ENCODE data around the gene ITGB6. TPM values are rescaled to one million over a fixed set of nuclear protein-coding genes. Genes with fewer than 3 reads are reported as not detected.

Gene ITGB6, protein sequence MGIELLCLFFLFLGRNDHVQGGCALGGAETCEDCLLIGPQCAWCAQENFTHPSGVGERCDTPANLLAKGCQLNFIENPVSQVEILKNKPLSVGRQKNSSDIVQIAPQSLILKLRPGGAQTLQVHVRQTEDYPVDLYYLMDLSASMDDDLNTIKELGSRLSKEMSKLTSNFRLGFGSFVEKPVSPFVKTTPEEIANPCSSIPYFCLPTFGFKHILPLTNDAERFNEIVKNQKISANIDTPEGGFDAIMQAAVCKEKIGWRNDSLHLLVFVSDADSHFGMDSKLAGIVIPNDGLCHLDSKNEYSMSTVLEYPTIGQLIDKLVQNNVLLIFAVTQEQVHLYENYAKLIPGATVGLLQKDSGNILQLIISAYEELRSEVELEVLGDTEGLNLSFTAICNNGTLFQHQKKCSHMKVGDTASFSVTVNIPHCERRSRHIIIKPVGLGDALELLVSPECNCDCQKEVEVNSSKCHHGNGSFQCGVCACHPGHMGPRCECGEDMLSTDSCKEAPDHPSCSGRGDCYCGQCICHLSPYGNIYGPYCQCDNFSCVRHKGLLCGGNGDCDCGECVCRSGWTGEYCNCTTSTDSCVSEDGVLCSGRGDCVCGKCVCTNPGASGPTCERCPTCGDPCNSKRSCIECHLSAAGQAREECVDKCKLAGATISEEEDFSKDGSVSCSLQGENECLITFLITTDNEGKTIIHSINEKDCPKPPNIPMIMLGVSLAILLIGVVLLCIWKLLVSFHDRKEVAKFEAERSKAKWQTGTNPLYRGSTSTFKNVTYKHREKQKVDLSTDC
- total RNA-seq (not detected), polyA plus RNA-seq (not detected), total RNA-seq (0 to 0.17 (median 0) reads per million in 6 experiments)

DNA sequence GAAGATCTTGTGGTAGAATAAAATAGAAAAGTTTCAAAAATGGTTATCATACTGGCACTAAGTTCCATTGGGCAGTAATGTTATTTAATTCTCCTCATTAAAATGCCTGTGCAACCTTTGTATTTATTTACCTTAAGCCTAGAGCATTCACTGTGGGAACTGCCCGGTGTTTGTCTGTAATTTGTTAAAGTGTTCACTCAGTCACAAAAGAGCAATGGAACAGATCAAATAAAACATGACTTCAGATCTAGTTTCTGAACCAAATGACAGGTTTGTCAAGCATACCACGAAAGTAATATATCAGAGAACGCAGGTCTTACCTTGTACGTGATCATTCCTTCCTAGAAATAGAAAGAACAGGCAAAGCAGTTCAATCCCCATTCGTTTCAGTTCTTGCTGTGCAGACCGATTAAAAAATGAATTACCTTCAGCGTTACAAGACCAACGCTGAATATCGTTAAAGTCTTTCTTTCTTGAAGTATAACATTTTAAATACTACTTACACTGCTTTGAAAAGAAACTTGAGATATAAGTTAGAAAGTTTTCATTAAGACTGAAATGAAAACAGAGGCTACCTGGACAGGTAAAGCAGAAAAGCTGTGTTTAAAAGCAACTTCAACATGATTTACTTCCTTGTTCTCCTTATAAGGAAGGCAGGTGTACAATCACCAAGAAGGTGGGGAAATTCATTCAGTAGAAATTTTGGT lies at the start of gene ITGB6:
Gene ITGB6, minus strand, starts transcription at position 590 of the 707 bp plus-strand sequence. Its CDS starts 209 bp downstream, at position 381.
- H3K4me3 Mint-ChIP-seq: no peak within 1 kb of the TSS
- DNase-seq: no peak
- POLR2A ChIA-PET: no interaction called here
- no peaks in the 10 kb centered on the region for H3K9me3 Mint-ChIP-seq
- H3K27ac Mint-ChIP-seq: no peak within 1 kb of the TSS
- no peak for ATAC-seq
- H3K27me3 Mint-ChIP-seq: no peaks in the 10 kb centered on the region
- peaks cover 0 to 8% (median 2%) of the 10 kb centered on the region in 4 donors for H3K4me1 Mint-ChIP-seq
- no peaks in the 10 kb centered on the region for H3K36me3 Mint-ChIP-seq

DNA sequence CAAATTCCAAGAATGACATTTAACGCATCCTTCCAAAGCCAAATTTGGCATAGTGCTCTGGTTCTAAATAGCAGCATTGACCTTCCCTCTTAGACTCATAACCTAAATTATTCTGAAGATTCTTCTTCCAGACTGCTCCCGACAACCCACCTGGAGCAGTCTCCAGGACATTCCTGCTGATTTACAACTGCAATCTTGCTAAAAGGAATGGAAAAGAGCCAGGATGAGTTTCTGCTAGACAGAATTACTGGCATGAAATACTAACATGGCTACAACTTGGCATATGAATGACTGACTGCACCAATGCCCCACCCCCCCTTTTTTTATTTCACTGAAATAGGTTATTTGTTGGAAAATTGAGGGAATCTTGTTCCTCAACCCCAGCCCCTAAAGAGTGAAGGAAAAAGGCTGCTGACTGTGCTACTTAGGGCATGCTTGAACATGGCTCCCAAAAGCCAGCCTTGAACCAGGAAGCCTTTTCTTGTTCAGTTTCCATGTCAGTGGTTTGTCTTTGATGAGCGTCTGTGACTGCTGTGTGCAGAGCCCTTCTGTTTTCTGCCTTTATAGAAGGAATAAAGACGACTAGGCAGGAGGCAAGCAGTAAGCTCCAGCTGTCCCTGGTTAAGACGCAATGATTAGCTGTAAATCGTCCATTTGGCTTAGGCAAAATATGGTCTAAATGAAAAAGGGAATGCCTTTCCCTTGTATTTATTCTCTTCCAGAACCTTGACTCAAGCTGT lies 47.4 kb upstream of the ITGB6 start:
- Mint-ChIP-seq H3K4me1 (no peaks in the 10 kb centered on the region), H3K36me3 (no peaks in the 10 kb centered on the region), H3K9me3 (no peaks in the 10 kb centered on the region), H3K27me3 (peaks cover 0 to 3% (median 1%) of the 10 kb centered on the region in 5 donors), H3K4me3 (no peak overlapping the region), H3K27ac (no peak overlapping the region)
- POLR2A ChIA-PET: no interaction called here
- ATAC-seq: no peak
- DNase-seq: no peak

DNA sequence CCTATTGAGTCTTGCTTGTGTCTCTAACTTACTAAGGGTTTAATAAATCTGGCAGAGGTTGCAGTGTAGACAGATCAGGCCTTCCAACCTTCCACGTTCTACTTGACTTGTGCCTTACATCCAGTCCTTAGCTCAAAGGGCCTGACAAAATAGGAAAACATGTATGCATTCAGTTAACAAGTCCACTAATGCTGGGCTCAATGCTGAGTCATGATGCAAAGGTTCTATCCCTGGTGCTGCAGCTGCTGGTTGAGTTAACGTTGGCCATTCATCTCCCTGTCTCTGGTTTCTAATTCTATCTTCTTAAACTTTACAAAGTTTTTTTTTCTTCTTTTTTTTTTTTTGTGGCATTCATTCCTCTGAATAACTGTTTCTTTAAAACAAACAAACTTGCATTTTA lies 46.3 kb upstream of the ITGB6 start:
- no peak overlapping the region for H3K27ac Mint-ChIP-seq

DNA sequence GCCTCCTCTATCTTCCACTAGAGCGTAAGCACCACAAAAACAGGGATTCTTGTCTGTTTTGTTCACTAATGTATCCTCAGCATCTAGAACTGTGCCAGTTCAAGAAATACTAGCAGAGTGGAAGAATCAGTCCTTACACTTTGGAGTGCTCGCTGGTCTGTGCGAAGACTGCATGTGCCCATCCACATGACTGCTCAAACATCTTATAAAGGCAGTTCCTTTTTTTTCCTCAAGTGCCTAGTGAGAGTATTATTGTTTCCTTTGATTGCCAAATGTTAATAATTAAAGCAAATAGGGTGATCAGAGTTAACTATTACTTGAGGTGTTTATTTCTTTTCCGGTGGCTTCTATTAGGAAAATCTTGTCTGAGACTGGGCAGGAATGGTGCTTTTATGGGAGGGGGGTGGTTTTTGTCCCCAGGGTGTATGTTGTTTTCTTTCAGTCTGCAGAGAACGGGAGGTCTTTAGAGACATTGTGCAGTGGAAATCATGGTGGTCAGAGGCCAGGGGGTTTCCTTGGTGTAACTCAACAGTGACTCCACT lies 45.6 kb upstream of the ITGB6 start:
- H3K4me1 Mint-ChIP-seq: no peaks in the 10 kb centered on the region
- H3K36me3 Mint-ChIP-seq: no peaks in the 10 kb centered on the region
- H3K4me3 Mint-ChIP-seq: no peak overlapping the region
- DNase-seq: no peak
- POLR2A ChIA-PET: no interaction called here
- no peaks in the 10 kb centered on the region for H3K27me3 Mint-ChIP-seq
- no peak overlapping the region for H3K27ac Mint-ChIP-seq
- no peak for ATAC-seq
- H3K9me3 Mint-ChIP-seq: no peaks in the 10 kb centered on the region

More for the DNA sequence above, 46.3 kb upstream of the ITGB6 start:
- Mint-ChIP-seq H3K36me3 (no peaks in the 10 kb centered on the region), H3K4me1 (no peaks in the 10 kb centered on the region), H3K4me3 (no peak overlapping the region), H3K9me3 (no peaks in the 10 kb centered on the region), H3K27me3 (peaks cover 0 to 3% (median 0%) of the 10 kb centered on the region in 5 donors)
- ATAC-seq: no peak
- no peak for DNase-seq
- POLR2A ChIA-PET: no interaction called here

DNA sequence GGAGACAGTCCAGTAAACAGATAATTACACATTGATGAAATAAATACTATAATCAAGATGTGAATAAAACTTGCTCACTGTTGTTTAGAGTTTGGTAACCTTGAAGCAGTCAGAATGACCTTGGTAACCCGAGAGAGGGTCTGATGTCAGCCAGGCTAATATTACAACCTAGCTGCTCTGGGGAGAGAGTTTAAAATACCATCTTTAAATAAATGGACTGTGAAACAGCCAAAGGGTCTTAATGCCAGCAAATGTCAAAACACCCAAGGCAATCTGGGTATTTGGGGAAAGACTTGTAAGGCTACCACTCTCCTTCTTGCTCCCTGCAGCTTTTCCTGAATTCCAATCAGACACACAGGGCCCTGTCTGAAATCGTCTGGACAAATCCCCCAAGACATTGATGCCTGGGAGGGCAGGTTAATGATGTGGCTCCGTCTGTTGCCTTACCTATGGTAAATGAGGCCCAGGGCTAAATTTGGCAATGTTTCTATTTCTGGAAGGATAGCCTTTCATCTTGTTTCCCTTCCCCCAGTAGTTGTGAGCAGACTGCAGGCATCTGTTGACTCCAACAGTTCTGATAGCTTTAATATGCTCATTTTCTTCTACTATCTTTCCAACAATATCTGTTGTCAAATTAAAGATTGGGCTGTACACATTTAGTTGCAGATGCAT lies 43.0 kb upstream of the ITGB6 start:
- H3K27ac Mint-ChIP-seq: no peak overlapping the region
- ATAC-seq (no peak), DNase-seq (no peak)
- H3K4me1 Mint-ChIP-seq: no peaks in the 10 kb centered on the region
- no peaks in the 10 kb centered on the region for H3K27me3 Mint-ChIP-seq
- no peaks in the 10 kb centered on the region for H3K9me3 Mint-ChIP-seq
- H3K36me3 Mint-ChIP-seq: no peaks in the 10 kb centered on the region
- POLR2A ChIA-PET: no interaction called here
- H3K4me3 Mint-ChIP-seq: no peak overlapping the region

DNA sequence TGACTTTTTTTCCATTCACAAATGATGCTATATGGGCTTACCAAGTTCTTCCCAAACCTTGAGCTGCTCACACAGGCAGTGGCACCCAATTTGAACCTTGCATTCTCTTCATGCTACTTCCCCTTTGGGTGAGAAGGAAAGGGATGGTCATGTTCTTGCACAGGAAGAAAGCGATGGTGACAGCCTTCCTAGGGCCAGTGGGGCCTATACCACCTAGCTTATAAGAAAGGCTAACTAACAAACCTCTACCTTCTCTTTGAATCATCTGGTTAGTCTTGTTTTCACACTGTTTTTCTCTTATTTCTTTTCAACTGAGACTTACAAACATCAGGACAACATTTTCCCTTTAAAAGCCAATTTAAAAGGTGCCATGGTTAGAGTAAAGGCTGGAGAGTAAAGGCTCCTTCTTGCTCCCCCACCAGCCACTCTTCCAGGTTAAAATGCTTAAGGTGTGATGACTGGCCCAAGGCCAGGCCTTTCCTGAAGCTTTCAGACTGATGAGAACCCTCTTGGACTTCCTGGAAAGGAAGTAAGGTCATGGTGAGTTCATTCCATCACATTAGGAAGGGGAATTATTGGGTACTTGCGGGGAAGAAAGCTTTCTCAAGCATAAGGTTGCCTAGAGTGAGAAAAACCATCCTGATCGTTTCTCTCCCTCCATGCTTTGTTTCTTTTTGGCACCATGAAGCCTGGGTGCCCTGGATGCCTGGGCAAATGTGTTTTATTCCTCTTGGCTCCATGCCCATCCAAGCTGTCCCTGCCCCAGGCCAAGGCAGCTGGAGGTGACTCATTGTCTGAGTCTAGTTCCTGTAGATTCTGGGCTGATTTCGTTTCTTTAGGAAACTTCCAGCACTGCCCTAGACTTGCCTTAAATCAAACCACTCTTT lies 41.4 kb upstream of the ITGB6 start:
- Mint-ChIP-seq H3K27me3 (peaks cover 0 to 3% (median 0%) of the 10 kb centered on the region in 5 donors), H3K36me3 (no peaks in the 10 kb centered on the region), H3K4me1 (no peaks in the 10 kb centered on the region), H3K4me3 (no peak overlapping the region), H3K9me3 (no peaks in the 10 kb centered on the region), H3K27ac (no peak overlapping the region)
- no peak for DNase-seq
- no peak for ATAC-seq
- POLR2A ChIA-PET: no interaction called here

DNA sequence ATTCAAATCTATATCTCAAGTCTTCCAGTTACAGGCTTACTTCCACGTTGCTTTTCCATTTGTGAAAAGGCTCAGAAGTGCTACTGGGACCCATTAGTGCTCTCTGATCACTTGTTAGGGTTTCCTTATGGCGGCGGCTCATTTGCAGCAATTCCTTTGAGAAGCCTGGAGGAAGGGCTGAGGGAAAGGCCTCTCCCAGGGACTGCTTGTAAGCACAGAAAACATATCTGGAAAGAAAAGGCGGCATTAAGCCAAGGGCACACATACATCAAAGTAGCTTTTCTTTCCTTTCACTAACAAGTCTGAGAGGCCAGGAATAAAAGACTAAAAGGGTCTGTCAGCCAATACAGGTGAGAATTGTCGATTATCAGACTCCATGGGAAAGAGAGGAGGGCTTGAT lies 39.4 kb upstream of the ITGB6 start:
- no peak for ATAC-seq
- POLR2A ChIA-PET: no interaction called here
- H3K4me3 Mint-ChIP-seq: no peak overlapping the region

DNA sequence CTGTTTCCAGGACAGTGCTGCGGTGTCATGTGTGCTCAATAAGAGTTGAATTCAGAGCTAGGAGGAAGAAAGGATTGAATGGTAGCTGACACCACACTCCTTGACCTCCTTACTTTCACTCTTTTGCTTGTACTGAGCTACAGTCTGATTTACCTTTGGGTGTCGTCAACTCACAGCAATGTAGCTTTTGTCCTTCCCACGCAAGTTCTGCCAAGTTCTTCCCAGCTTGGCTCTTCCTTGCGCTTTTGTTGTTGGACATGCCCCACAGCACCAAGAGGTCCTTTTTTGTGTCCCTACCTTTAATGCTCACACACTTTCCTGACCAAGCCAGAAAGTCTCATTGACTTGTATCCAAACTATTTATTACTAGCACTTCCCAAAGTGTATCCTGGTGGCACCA lies 38.3 kb upstream of the ITGB6 start:
- Mint-ChIP-seq H3K9me3 (no peaks in the 10 kb centered on the region), H3K4me1 (no peaks in the 10 kb centered on the region), H3K36me3 (no peaks in the 10 kb centered on the region), H3K27me3 (peaks cover 0 to 3% (median 0%) of the 10 kb centered on the region in 5 donors), H3K4me3 (no peak overlapping the region), H3K27ac (no peak overlapping the region)
- POLR2A ChIA-PET: no interaction called here
- ATAC-seq (no peak), DNase-seq (no peak)

More for the DNA sequence above, 39.4 kb upstream of the ITGB6 start:
- no peak for DNase-seq
- Mint-ChIP-seq H3K27me3 (peaks cover 0 to 3% (median 0%) of the 10 kb centered on the region in 5 donors), H3K36me3 (no peaks in the 10 kb centered on the region), H3K4me1 (no peaks in the 10 kb centered on the region), H3K27ac (no peak overlapping the region), H3K9me3 (no peaks in the 10 kb centered on the region)

DNA sequence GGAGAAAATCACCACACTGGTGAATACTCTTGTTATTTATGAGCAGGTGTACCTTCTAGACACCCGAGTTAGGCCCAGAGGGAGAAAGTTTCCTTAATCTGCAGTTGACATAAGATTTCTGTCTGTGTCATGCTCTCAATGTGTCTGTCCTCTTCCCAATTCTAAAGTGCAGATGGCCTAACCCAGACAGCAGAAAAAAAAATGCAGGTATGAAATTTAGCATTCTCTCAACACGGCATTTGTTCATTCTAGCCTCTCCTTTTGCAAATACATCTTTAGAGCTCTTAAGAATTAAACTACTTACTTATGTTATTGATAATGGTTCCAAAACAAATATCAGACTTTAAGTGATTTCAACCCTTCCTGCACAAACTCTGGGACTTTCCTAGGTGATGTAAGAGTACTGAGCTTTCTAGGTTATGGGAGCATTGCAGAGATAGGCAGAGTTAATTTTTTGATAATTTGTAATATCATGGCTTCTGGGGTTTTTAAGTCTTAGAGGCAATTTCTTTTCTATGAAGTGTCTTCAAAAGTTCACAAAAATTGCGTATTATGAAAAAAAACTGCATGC lies 32.9 kb upstream of the ITGB6 start:
- Mint-ChIP-seq H3K27me3 (peaks cover 0 to 7% (median 2%) of the 10 kb centered on the region in 5 donors), H3K9me3 (no peaks in the 10 kb centered on the region)
- POLR2A ChIA-PET: no interaction called here

DNA sequence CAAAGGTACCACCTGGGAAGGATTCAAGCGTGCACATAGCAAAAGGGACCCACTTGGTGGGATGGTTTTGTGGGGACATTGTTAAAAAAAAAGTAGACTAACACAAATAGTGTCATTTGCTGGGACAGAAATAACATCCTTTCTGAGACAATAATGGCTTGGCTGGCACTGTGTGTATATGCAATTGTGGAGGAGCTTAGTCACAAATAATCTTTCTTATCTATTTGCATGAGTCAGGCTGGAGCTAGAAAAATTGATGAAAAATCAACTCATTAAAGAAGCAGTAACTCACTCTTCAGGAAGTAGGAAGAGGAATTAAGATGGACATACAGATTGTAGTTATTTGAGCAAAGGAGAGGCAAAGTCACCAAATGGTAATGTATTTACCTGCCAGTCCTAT lies 29.5 kb upstream of the ITGB6 start:
- H3K27ac Mint-ChIP-seq: no peak overlapping the region
- H3K27me3 Mint-ChIP-seq: peaks cover 0 to 16% (median 5%) of the 10 kb centered on the region in 5 donors
- no peak overlapping the region for H3K4me3 Mint-ChIP-seq
- DNase-seq: no peak
- H3K36me3 Mint-ChIP-seq: no peaks in the 10 kb centered on the region
- no peaks in the 10 kb centered on the region for H3K4me1 Mint-ChIP-seq
- H3K9me3 Mint-ChIP-seq: no peaks in the 10 kb centered on the region
- POLR2A ChIA-PET: no interaction called here
- no peak for ATAC-seq

More for the DNA sequence above, 32.9 kb upstream of the ITGB6 start:
- DNase-seq (no peak), ATAC-seq (no peak)
- no peak overlapping the region for H3K27ac Mint-ChIP-seq
- no peaks in the 10 kb centered on the region for H3K4me1 Mint-ChIP-seq
- no peaks in the 10 kb centered on the region for H3K36me3 Mint-ChIP-seq
- no peak overlapping the region for H3K4me3 Mint-ChIP-seq

All from naive thymus-derived CD8-positive, alpha-beta T cell (primary cell).